Measurements from ENCODE around the gene CTRL.
"Not testable (repeated sequence)": the region's sequence is repeated elsewhere in the genome, so short reads cannot be mapped to it uniquely, and the experiment has no call there.

Gene CTRL

GRCh38 chr16:67942510-67943255 is 11.0 kb upstream of the CTRL start:
- FAIRE-seq (peak; percentile 48), DNase-seq (ENCODE audit: insufficient read length, low spot score) (no peak)

GRCh38 chr16:67942200-67942509 is 10.5 kb upstream of the CTRL start:
- peak; percentile 80 for FAIRE-seq
- DNase-seq (ENCODE audit: insufficient read length, low spot score): peak; percentile 53

GRCh38 chr16:67941469-67942199 is 10.0 kb upstream of the CTRL start:
- DNase-seq (ENCODE audit: insufficient read length, low spot score) (no peak), FAIRE-seq (no peak)

GRCh38 chr16:67940446-67941089 is 8.9 kb upstream of the CTRL start:
- no peak for DNase-seq (ENCODE audit: insufficient read length, low spot score)
- FAIRE-seq: no peak

DNA sequence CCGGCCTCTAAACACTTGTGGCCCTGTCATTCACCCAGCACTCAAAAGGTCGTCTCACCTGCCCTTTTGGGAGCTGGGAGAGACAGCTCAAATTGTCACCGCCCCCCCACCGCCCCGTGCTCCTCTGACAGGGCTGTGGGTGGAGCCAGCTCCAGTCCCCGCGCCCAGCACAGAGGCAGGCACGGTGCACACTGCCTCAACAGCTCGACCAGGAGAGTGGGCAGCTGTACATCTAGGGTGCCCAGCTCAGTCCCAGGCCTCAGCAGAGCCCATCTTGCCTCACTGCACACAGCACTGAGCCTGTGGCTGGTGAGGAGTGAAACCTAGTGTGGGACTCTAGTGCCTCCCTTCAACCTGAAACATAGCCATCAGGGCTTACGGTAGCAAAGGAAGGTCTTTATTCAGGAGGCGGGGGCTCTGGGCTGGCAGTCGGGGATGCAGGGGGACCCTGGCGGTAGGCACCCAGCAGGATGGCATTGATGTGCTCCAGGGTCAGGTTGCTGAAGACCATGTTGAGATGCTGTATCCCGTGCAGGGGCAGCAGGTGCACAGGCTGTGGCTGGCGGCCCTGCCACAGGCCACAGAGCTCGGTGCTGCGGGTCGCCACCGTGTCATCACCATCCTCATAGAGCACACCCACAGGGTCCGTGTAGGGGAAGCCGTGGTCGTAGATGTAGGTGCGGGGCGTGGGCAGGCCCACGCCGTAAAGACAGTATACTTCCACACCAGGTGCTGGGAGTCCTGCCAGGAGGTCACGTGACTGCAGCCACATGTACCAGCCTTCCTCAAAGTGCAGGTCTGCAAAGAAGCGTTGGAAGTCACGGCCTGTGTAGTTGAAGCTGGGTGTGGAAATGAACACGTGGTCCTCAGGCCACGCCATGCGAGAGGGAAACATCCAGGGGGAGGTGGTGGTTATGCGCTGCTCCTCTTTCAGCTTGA is 8.1 kb upstream of the CTRL start:
- DNase-seq (ENCODE audit: insufficient read length, low spot score): no peak
- FAIRE-seq: peak; percentile 26

GRCh38 chr16:67937713-67938112 is 6.1 kb upstream of the CTRL start:
- not testable (repeated sequence) for FAIRE-seq; DNase-seq (ENCODE audit: insufficient read length, low spot score)

DNA sequence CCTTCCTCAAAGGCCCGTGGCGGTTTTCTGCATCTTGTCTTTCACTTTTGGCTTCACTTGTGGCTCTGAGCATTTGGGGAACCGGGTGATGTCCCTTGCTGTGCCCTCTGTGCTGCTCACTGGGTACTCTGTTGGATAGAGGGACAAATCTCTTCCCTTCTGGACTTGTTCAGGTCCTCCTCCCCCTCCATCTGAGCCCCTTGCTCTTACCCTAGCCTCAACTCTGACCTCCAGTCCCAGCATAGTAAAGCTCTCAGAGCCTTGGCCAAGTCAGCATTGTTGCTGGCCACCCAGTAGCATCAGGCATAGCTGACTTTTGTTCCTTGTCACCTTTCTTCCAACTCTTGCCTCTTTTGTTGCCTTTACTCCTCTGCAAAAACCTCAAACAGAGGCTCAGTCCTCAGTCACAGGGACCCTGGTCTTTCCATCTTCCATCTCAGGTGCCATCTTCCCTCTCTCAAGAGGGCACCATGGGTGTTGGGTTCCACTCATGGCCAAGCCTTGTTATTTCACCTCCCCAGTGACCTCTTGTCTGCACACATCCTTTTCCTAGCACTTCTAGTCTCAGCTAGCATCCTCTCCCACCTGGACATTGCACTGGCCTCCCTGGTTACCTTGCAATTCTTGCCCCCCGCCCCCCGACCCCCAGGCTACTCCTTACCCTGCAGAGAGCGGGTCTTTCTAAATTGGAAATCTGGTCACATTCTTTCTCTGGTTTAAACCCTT is 5.4 kb upstream of the CTRL start:
- DNase-seq (ENCODE audit: insufficient read length, low spot score): no peak
- peak; percentile 23 for FAIRE-seq

DNA sequence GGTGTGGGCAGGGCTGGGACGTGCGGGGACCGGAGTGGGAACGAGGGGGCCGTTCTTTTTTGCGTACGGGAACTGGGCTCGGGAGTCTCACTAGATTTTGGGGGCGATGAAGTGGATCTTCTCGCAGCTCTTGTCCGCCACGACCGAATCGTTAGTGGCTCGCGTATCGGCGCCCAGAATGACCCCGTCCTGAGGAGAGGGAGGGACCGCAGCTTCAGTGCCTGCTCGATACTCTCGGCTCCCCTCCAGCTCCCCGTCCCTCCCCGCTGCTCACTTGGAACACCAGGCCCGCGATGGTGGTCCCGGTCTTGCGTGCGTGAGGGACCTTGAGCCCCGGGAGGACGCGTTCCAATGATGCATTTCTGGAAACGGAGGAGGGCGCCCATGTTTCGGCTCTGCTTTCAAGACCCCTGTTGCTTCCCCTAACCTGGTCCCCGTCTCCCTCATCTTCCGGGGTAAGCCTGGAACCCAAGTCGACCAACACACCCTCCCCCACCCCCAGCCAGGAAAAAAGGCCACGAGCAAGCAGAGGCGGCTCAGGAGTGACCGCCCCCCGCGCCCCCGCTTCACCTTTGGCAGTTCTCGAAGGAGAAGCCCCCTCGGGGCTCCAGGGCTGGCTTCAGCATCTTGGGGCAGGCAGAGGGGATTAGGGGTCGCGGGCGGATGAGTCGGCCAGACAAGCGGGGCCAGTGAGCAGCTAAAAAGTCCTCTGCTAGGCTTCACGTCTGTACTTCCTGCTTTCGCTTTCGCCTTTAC is 4.6 kb upstream of the CTRL start, which contains the start of gene PSMB10:
PSMB10 (minus strand) TSS at position 727 of the 756 bp plus-strand sequence; CDS start at position 626, 101 bp downstream.
- DNase-seq (ENCODE audit: insufficient read length, low spot score) (peak; percentile 49), FAIRE-seq (no peak)

DNA sequence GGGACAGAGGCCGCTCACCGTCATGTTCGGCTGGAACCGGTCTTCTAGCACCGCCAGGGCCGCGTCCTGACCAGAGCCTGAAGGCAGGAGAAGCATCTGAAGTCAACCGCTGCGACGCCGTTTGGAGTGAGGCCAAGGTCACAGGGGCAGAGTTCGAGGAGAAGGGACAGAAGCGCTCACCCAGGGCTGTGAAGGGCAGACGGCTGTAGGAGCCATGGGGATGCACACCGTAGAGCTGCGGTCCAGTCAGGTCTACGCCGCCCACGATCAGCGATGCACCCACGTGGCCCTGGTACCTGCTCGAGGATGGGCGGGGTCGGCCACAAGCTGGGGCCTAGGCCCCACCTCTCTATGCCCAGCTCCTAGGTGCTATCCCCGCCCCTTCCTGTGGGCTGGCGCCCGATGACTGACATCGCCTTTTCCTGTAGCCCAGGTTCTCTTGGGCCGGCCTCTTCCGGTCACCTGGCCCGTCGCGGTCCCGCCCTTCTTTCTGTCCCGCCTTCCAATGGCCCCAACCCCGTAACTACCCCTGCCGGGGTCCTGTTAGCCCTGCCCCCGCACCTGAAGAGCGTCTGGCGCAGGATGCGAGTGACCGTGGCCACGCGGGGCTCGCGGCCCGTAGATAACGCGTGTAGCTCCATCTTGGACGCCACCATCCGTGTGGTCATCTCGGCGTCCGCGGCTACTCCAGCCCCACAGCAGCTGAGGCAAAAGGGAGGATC is 3.9 kb upstream of the CTRL start:
- FAIRE-seq: peak; percentile 90
- peak; percentile 99 for DNase-seq (ENCODE audit: insufficient read length, low spot score)

GRCh38 chr16:67935101-67935401 is 3.4 kb upstream of the CTRL start:
- DNase-seq (ENCODE audit: insufficient read length, low spot score) (no peak), FAIRE-seq (no peak)

DNA sequence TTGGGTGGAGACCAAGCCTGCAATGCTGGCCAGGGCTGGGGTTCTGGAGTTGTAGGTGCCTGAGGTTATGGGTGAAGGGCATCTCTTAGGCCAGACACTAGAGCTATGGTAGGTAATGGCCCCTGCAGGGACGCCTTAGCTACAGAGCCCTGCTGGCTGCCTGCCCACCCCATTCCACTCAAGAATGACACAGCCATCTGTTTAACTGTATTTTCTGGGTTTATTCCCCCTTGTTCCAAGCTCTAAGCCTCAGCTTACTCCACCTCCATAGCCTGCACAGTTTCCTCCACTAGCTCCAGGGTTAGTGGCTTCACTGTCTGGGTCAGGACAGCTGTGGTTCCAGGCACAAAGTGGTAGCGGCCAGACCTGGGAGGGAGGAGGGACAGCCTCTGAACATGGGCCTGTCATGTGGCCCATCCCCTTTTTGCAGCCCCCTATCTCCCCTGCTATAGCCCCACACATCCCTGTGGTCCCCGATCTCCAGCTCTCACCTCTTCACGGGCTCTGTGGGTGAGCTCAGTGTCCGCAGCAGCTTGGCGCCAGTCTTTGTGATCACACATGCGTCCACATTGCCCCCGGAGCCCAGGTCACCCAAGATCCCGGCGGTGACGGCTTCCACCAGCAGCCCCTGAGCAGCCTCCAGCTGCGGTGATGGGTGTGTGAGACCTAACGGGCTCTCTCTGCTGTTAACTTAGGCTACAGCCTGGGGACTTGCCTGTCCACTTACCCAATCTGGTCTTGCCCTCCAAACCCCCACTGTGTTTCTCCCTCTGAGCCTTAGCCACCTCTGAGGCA is 2.8 kb upstream of the CTRL start:
- no peak for DNase-seq (ENCODE audit: insufficient read length, low spot score)
- peak; percentile 52 for FAIRE-seq

GRCh38 chr16:67933805-67934204 is 2.1 kb upstream of the CTRL start:
- FAIRE-seq (no peak), DNase-seq (ENCODE audit: insufficient read length, low spot score) (no peak)

- FAIRE-seq (no peak), DNase-seq (ENCODE audit: insufficient read length, low spot score) (no peak)
Measured at GRCh38 chr16:67932462-67932840, 789 bp upstream of the CTRL start.

- no peak for DNase-seq (ENCODE audit: insufficient read length, low spot score)
- no peak for FAIRE-seq
Measured at GRCh38 chr16:67930678-67931211, 917 bp downstream of the CTRL start.

- FAIRE-seq: no peak
- DNase-seq (ENCODE audit: insufficient read length, low spot score): no peak
Measured at GRCh38 chr16:67930191-67930590, 1.5 kb downstream of the CTRL start.

DNA sequence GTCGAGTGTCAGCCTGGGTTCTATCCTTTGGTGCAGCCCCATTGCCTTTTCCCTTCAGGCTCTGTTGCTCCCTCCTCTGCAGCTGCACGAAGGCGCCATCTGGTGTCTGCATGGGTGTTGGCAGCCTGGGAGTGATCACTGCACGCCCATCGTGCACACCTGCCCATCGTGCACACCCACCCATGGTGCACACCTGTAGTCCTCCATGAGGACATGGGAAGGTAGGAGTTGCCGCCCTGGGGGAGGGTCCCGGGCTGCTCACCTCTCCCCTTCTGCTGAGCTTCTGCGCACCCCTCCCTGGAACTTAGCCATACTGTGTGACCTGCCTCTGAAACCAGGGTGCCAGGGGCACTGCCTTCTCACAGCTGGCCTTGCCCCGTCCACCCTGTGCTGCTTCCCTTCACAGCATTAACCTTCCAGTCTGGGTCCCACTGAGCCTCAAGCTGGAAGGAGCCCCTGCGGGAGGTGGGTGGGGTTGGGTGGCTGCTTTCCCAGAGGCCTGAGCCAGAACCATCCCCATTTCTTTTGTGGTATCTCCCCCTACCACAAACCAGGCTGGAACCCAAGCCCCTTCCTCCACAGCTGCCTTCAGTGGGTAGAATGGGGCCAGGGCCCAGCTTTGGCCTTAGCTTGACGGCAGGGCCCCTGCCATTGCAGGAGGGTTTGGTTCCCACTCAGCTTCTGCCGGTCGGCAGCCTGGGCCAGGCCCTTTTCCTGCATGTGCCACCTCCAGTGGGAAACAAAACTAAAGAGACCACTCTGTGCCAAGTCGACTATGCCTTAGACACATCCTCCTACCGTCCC is 2.9 kb downstream of the CTRL start:
- FAIRE-seq: peak; percentile 98
- peak; percentile 82 for DNase-seq (ENCODE audit: insufficient read length, low spot score)

GRCh38 chr16:67928147-67928546 is 3.5 kb downstream of the CTRL start:
- DNase-seq (ENCODE audit: insufficient read length, low spot score): no peak
- FAIRE-seq: no peak

Measured in HTR-8/SVneo (cell line).